ENCODE data around the gene PRPF19.
"Not testable (repeated sequence)": the region's sequence is repeated elsewhere in the genome, so short reads cannot be mapped to it uniquely, and the experiment has no call there.

Gene PRPF19

GRCh38 chr11:60913793-60914632 lies 7.6 kb upstream of the PRPF19 start, which contains the start of gene TMEM109:
Gene TMEM109, plus strand, starts transcription at chr11:60914158. Its CDS starts 5,536 bp downstream, at chr11:60919694.
- DNase-seq (ENCODE audit: extremely low spot score): peak; percentile 91
- TF ChIP-seq, protein P1, sequence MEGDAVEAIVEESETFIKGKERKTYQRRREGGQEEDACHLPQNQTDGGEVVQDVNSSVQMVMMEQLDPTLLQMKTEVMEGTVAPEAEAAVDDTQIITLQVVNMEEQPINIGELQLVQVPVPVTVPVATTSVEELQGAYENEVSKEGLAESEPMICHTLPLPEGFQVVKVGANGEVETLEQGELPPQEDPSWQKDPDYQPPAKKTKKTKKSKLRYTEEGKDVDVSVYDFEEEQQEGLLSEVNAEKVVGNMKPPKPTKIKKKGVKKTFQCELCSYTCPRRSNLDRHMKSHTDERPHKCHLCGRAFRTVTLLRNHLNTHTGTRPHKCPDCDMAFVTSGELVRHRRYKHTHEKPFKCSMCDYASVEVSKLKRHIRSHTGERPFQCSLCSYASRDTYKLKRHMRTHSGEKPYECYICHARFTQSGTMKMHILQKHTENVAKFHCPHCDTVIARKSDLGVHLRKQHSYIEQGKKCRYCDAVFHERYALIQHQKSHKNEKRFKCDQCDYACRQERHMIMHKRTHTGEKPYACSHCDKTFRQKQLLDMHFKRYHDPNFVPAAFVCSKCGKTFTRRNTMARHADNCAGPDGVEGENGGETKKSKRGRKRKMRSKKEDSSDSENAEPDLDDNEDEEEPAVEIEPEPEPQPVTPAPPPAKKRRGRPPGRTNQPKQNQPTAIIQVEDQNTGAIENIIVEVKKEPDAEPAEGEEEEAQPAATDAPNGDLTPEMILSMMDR (IDR thresholded peaks at IDR 0.05; ENCODE audit: control extremely low read depth, extremely low read depth, low read depth, missing control alignments): no peak
- ChIA-PET POLR2A (interaction anchor here (0.5 to 1.0 kb wide), 7 partner anchors 9 to 442 kb away, joined by 3 to 6 read pairs (median 5); no protein-coding TSS in a partner anchor), CTCF (interaction anchor here (0.9 to 10.6 kb wide), 18 partner anchors 8 to 274 kb away, joined by 3 to 112 read pairs (median 4); partner anchors contain the start of gene PRPF19)

GRCh38 chr11:60912851-60913528 lies 6.6 kb upstream of the PRPF19 start:
- no peak for DNase-seq (ENCODE audit: extremely low spot score)
- ChIA-PET POLR2A (interaction anchor here (0.9 kb wide), 1 partner anchor 73 kb away, joined by 3 read pairs; no protein-coding TSS in a partner anchor), CTCF (interaction anchor here (0.8 to 10.6 kb wide), 15 partner anchors 9 to 275 kb away, joined by 3 to 112 read pairs (median 4); partner anchors contain the start of gene PRPF19)
- TF ChIP-seq, protein P1 (IDR thresholded peaks at IDR 0.05; ENCODE audit: control extremely low read depth, extremely low read depth, low read depth, missing control alignments): no peak

- CTCF ChIA-PET: interaction anchor here (0.7 to 10.6 kb wide), 7 partner anchors 9 to 217 kb away, joined by 3 to 112 read pairs (median 4); partner anchors contain the start of gene PRPF19
- no peak for DNase-seq (ENCODE audit: extremely low spot score)
- TF ChIP-seq, protein P1 (IDR thresholded peaks at IDR 0.05; ENCODE audit: control extremely low read depth, extremely low read depth, low read depth, missing control alignments): no peak
- POLR2A ChIA-PET: interaction anchor here (0.6 kb wide), 1 partner anchor 447 kb away, joined by 3 read pairs; no protein-coding TSS in a partner anchor
These were observed 6.0 kb upstream of the PRPF19 start for GRCh38 chr11:60912223-60912850.

DNA sequence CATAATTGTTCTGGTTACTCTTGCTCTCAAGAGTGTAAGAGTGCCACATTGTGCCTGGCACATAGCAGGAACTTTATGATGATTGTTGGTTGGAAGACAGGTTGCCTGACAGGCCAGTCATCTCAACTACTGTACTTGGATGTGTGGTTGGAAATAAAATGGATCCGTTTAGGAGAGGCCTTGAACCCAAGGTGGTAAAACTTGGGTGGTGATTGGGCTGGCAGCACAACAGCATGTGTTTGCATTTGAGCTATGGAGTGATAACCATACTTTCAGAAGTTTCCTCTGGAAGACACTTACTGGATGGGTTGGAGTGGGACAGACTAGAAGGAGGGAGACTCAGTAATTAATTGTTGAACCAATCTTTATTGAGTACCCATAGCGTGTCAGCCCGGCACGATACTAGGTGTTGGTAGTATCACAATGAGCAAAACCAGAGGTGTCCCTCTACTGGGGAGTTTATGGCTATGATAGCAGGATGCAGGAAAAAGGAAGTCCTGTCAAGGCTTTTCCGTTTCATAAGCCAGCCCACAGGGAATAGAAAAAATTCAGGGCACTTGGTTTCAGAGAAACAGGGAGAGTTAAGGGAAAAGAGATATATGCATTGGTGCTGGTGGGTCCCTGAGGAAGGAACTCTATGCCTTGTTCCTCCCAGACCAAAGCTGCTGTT lies 4.5 kb upstream of the PRPF19 start:
- POLR2A ChIA-PET: no interaction called here
- TF ChIP-seq, protein P1 (IDR thresholded peaks at IDR 0.05; ENCODE audit: control extremely low read depth, extremely low read depth, low read depth, missing control alignments): no peak
- CTCF ChIA-PET: interaction anchor here (0.6 to 10.6 kb wide), 5 partner anchors 8 to 148 kb away, joined by 3 to 112 read pairs (median 4); partner anchors contain the start of gene PRPF19
- DNase-seq (ENCODE audit: extremely low spot score): no peak

GRCh38 chr11:60910281-60910687 lies 3.9 kb upstream of the PRPF19 start:
- peak; percentile 68 for DNase-seq (ENCODE audit: extremely low spot score)

GRCh38 chr11:60909680-60910280 lies 3.4 kb upstream of the PRPF19 start:
- POLR2A ChIA-PET; DNase-seq (ENCODE audit: extremely low spot score): not testable (repeated sequence)
- CTCF ChIA-PET: interaction anchor here (3.5 kb wide), 1 partner anchor 11 kb away, joined by 18 read pairs; no protein-coding TSS in a partner anchor

More at GRCh38 chr11:60910281-60910687, 3.9 kb upstream of the PRPF19 start:
- POLR2A ChIA-PET: no interaction called here
- CTCF ChIA-PET: interaction anchor here (3.5 kb wide), 1 partner anchor 11 kb away, joined by 18 read pairs; no protein-coding TSS in a partner anchor
- TF ChIP-seq, protein P1 (IDR thresholded peaks at IDR 0.05; ENCODE audit: control extremely low read depth, extremely low read depth, low read depth, missing control alignments): no peak

Measured in GM10248 (cell line).